Neural cell (in vitro differentiated cells): Measurements from ENCODE around the gene SLC25A46. TPM values are rescaled to one million over a fixed set of nuclear protein-coding genes. Genes with fewer than 3 reads are reported as not detected.

Experiments used
- H2AFZ ChIP-seq: fragments of 200-600, 300-800 bp; sonication (generic), shearing (Covaris generic); 2 replicates; pipeline ENCODE4 v1.6.0; 2014; ENCODE audit warnings: low read depth, mild to moderate bottlenecking, antibody characterized with exemption, low read length, moderate library complexity
- H3F3A ChIP-seq: fragments of 200-600 bp; shearing (Covaris generic); 2 replicates; pipeline ENCODE4 v1.6.1; 2016; ENCODE audit warnings: mild to moderate bottlenecking, moderate library complexity, mixed read lengths, antibody characterized with exemption, low read length; ENCODE audit not compliant: insufficient read depth, poor library complexity, severe bottlenecking
- H3K27ac ChIP-seq: fragments of 200-600, 300-800 bp; sonication (generic), shearing (Covaris generic); 2 replicates; pipeline ENCODE4 v1.5.1; 2014; ENCODE audit warnings: mild to moderate bottlenecking, low read length, moderate library complexity
- H3K27me3 ChIP-seq: fragments of 300-800, 200-600 bp; sonication (generic), shearing (Covaris generic); 2 replicates; pipeline ENCODE4 v1.6.0; 2014; ENCODE audit warnings: mild to moderate bottlenecking, low read depth, low read length, moderate library complexity; ENCODE audit not compliant: insufficient read depth
- H3K36me3 ChIP-seq: fragments of 300-800, 200-600 bp; sonication (generic), shearing (Covaris generic); 2 replicates; pipeline ENCODE4 v1.5.1; 2014; ENCODE audit warnings: mild to moderate bottlenecking, antibody characterized with exemption, low read length, moderate library complexity; ENCODE audit not compliant: insufficient read depth
- H3K4me2 ChIP-seq: fragments of 300-800, 200-600 bp; sonication (generic), shearing (Covaris generic); 2 replicates; pipeline ENCODE4 v1.6.0; 2014; ENCODE audit warnings: mild to moderate bottlenecking, low read length
- H3K4me3 ChIP-seq: fragments of 300-800, 200-600 bp; sonication (generic), shearing (Covaris generic); 2 replicates; pipeline ENCODE4 v1.5.1; 2014; ENCODE audit warnings: mild to moderate bottlenecking, low read length, moderate library complexity
- H3K79me2 ChIP-seq: fragments of 200-600 bp; shearing (Covaris generic); replicated peaks from 2 replicates; pipeline ENCODE4 v1.6.0; 2014; ENCODE audit warnings: mild to moderate bottlenecking, low read length, moderate library complexity; ENCODE audit not compliant: insufficient read depth
- H3K9ac ChIP-seq: fragments of 300-800, 200-600 bp; sonication (generic), shearing (Covaris generic); 2 replicates; pipeline ENCODE4 v1.6.1; 2016; ENCODE audit warnings: mild to moderate bottlenecking, low read length, mixed read lengths
- H3K9me2 ChIP-seq: fragments of 200-600 bp; shearing (Covaris generic); 2 replicates; pipeline ENCODE4 v1.6.1; 2016; ENCODE audit warnings: mild to moderate bottlenecking, low read length, mixed read lengths; ENCODE audit not compliant: insufficient read depth
- H3K9me3 ChIP-seq: fragments of 200-600, 300-800 bp; sonication (generic), shearing (Covaris generic); 2 replicates; pipeline ENCODE4 v1.6.1; 2016; ENCODE audit warnings: mild to moderate bottlenecking, mixed run types, low read length, moderate library complexity, mixed read lengths
- H4K20me1 ChIP-seq: fragments of 200-600 bp; shearing (Covaris generic); 2 replicates; pipeline ENCODE4 v1.6.1; 2016; ENCODE audit warnings: mild to moderate bottlenecking, mixed run types; ENCODE audit not compliant: insufficient read depth
- CTCF ChIP-seq: fragments of 450-650 bp; IDR thresholded peaks from 2 replicates; pipeline ENCODE4 v1.5.1; 2014; ENCODE audit warnings: antibody characterized with exemption, mild to moderate bottlenecking, moderate library complexity; ENCODE audit not compliant: poor library complexity, severe bottlenecking
- EP300 ChIP-seq: fragments of 450-650 bp; conservative IDR thresholded peaks from 2 replicates; pipeline ENCODE4 v1.6.1; 2014; ENCODE audit warnings: antibody characterized with exemption, mild to moderate bottlenecking, moderate library complexity; ENCODE audit not compliant: poor library complexity, severe bottlenecking
- EZH2 ChIP-seq: fragments of 200-600, 300-800 bp; shearing (Covaris generic), sonication (generic); IDR thresholded peaks from 2 replicates; pipeline ENCODE4 v1.6.1; 2014; ENCODE audit warnings: antibody characterized with exemption, low read length, borderline replicate concordance, mild to moderate bottlenecking; ENCODE audit not compliant: insufficient read depth, poor library complexity, severe bottlenecking
- MXI1 ChIP-seq: fragments of 450-650 bp; conservative IDR thresholded peaks from 2 replicates; pipeline ENCODE4 v1.6.1; 2014; ENCODE audit warnings: antibody characterized with exemption, mild to moderate bottlenecking; ENCODE audit not compliant: poor library complexity, severe bottlenecking
- POLR2AphosphoS5 ChIP-seq: IDR thresholded peaks from 2 replicates; pipeline ENCODE4 v1.6.1; 2012
- RAD21 ChIP-seq: fragments of 450-650 bp; conservative IDR thresholded peaks from 2 replicates; pipeline ENCODE4 v1.6.1; 2014; ENCODE audit warnings: antibody characterized with exemption, mild to moderate bottlenecking, moderate library complexity
- REST ChIP-seq: IDR thresholded peaks from 2 replicates; pipeline ENCODE4 v1.6.1; 2012; ENCODE audit warnings: borderline replicate concordance
- SMC3 ChIP-seq: fragments of 450-650 bp; conservative IDR thresholded peaks from 2 replicates; pipeline ENCODE4 v1.6.1; 2014; ENCODE audit warnings: antibody characterized with exemption, mild to moderate bottlenecking, moderate library complexity; ENCODE audit not compliant: poor library complexity
- TAF1 ChIP-seq: IDR thresholded peaks from 2 replicates; pipeline ENCODE4 v1.6.1; 2012; ENCODE audit warnings: low read depth
- polyA plus RNA-seq: library from polyadenylated mRNA; depleted of rRNA; stranded (reverse); fragments of >200 nt; gene quantifications from 2 replicates; pipeline ENCODE4 v1.2.3, GENCODE V29; 2014

The SLC25A46 gene
- polyA plus RNA-seq, 1 donor from 2014 or later: 118 TPM

- Histone ChIP-seq H3K27ac (no peak overlapping the region), H3K27me3 (no peaks in the 10 kb centered on the region), H3K4me2 (no peak overlapping the region), H3K9me2 (no peaks in the 10 kb centered on the region), H3K4me3 (no peak overlapping the region), H3K9me3 (no peaks in the 10 kb centered on the region), H3K36me3 (no peaks in the 10 kb centered on the region), H3K79me2 (no peaks in the 10 kb centered on the region), H4K20me1 (no peaks in the 10 kb centered on the region), H2AFZ (no peak overlapping the region), H3K9ac (no peak overlapping the region), H3F3A (no peaks in the 10 kb centered on the region)
- TF ChIP-seq TAF1: no peak
- TF ChIP-seq POLR2AphosphoS5: no peak
- no peak for TF ChIP-seq RAD21
- TF ChIP-seq SMC3: no peak
- TF ChIP-seq CTCF: no peak
- TF ChIP-seq EZH2: no peak
- TF ChIP-seq MXI1: no peak
- TF ChIP-seq REST: no peak
- TF ChIP-seq EP300: no peak
These were observed 64.9 kb downstream of the SLC25A46 start for GRCh38 chr5:110803467-110804326.

- Histone ChIP-seq H3K36me3 (no peaks in the 10 kb centered on the region), H3K27me3 (no peaks in the 10 kb centered on the region), H4K20me1 (no peaks in the 10 kb centered on the region), H3K4me3 (no peak overlapping the region), H3F3A (no peaks in the 10 kb centered on the region), H3K9me3 (no peaks in the 10 kb centered on the region), H2AFZ (no peak overlapping the region), H3K79me2 (no peaks in the 10 kb centered on the region), H3K27ac (no peak overlapping the region), H3K4me2 (no peak overlapping the region), H3K9ac (no peak overlapping the region), H3K9me2 (no peaks in the 10 kb centered on the region)
- TF ChIP-seq RAD21 (no peak), POLR2AphosphoS5 (no peak), SMC3 (no peak), TAF1 (no peak), MXI1 (no peak), EP300 (no peak), EZH2 (no peak), CTCF (no peak)
These were observed 68.4 kb downstream of the SLC25A46 start for GRCh38 chr5:110807169-110807568.
